NCI-H1105 (cell line): ENCODE data around the gene CENATAC.
"Not testable (repeated sequence)": the region's sequence is repeated elsewhere in the genome, so short reads cannot be mapped to it uniquely, and the experiment has no call there.

Source experiments
- DNase-seq: peaks from one replicate; lab custom pipeline; 2025; lab: John Stamatoyannopoulos, UW

The CENATAC gene

GRCh38 chr11:118997627-118998387, at the start of gene CENATAC:
CENATAC (plus strand) TSS chr11:118998138; CDS start chr11:118998198, 60 bp downstream.
- DNase-seq = peak; percentile 98

- DNase-seq = peak; percentile 99
Measured at GRCh38 chr11:118953265-118953664, 44.7 kb upstream of the CENATAC start.

GRCh38 chr11:118953976-118954375, 44.0 kb upstream of the CENATAC start:
- peak; percentile 65 for DNase-seq

- DNase-seq = peak; percentile 95
Measured at GRCh38 chr11:118956094-118956846, 41.7 kb upstream of the CENATAC start, which contains the start of gene UPK2. UPK2 (plus strand) TSS chr11:118956298; CDS start chr11:118956351, 53 bp downstream.

GRCh38 chr11:118956847-118957469, 41.0 kb upstream of the CENATAC start:
- no peak for DNase-seq

GRCh38 chr11:118957549-118957948, 40.4 kb upstream of the CENATAC start:
- DNase-seq = no peak

- no peak for DNase-seq
Measured at GRCh38 chr11:118957968-118958367, 40.0 kb upstream of the CENATAC start.

GRCh38 chr11:118958577-118958976, 39.4 kb upstream of the CENATAC start:
- DNase-seq = no peak

- no peak for DNase-seq
Measured at GRCh38 chr11:118961189-118961588, 36.7 kb upstream of the CENATAC start.

GRCh38 chr11:118961591-118961990, 36.3 kb upstream of the CENATAC start:
- no peak for DNase-seq

- not testable (repeated sequence) for DNase-seq
Measured at GRCh38 chr11:118969508-118969907, 28.4 kb upstream of the CENATAC start.

- no peak for DNase-seq
Measured at GRCh38 chr11:118971646-118972045, 26.3 kb upstream of the CENATAC start, which contains the start of gene FOXR1. FOXR1 (plus strand) TSS chr11:118971761; CDS start chr11:118971932, 171 bp downstream.

- DNase-seq = no peak
Measured at GRCh38 chr11:118973985-118974384, 24.0 kb upstream of the CENATAC start.

GRCh38 chr11:118975771-118976709, 21.9 kb upstream of the CENATAC start:
- peak; percentile 42 for DNase-seq

GRCh38 chr11:118979434-118979833, 18.5 kb upstream of the CENATAC start:
- DNase-seq = no peak

GRCh38 chr11:118980191-118980881, 17.6 kb upstream of the CENATAC start:
- no peak for DNase-seq

- DNase-seq = not testable (repeated sequence)
Measured at GRCh38 chr11:118984337-118984736, 13.6 kb upstream of the CENATAC start.

- DNase-seq = no peak
Measured at GRCh38 chr11:118984825-118985224, 13.1 kb upstream of the CENATAC start.

- peak; percentile 46 for DNase-seq
Measured at GRCh38 chr11:118988280-118988679, 9.7 kb upstream of the CENATAC start.

- not testable (repeated sequence) for DNase-seq
Measured at GRCh38 chr11:118991486-118992038, 6.4 kb upstream of the CENATAC start.
